ELF-1 (cell line): ENCODE measurements around the gene NEK7.

Source experiments
- DNase-seq: peaks from one replicate; pipeline ENCODE4 v3.0.0-alpha.2; 2016; ENCODE audit warnings: low read depth, low spot score

The NEK7 gene

DNA sequence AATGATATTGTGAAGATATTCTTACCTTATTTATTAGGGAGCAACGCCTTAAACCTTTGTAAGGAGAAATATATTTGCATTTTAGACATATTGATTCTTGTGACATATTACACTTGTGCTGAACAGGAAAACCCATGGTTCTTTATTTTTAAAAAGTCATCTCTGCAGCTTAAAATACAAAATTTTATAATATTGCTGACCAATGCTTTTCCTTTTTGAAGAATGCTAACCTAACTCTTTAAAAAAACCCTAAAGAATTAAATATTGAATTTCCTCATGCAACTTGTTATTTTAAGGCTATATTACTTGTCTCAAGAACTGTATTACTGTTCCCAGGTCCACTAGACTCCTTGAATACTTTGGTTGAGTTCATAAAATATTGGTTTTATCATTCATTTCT is 99.0 kb downstream of the NEK7 start:
- no peak for DNase-seq

DNA sequence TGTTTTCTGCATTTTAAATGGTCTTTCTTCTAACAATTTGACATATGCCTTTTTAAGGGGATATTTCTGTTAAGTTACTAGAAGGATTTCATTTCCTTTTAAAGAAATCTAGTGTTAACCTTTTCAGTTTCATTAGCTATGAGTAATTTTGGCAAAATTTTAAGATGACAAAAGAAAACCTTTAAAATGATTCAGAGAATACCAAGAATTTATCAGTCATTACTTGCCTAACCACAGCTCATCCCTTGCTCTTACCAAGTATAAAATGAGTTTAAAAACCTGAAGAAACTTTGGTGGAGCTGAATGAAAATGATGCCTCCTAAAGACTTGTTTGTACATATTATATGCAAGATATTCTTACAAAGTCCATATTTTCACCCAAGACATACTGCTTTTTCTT is 101.7 kb downstream of the NEK7 start:
- DNase-seq, result no peak

DNA sequence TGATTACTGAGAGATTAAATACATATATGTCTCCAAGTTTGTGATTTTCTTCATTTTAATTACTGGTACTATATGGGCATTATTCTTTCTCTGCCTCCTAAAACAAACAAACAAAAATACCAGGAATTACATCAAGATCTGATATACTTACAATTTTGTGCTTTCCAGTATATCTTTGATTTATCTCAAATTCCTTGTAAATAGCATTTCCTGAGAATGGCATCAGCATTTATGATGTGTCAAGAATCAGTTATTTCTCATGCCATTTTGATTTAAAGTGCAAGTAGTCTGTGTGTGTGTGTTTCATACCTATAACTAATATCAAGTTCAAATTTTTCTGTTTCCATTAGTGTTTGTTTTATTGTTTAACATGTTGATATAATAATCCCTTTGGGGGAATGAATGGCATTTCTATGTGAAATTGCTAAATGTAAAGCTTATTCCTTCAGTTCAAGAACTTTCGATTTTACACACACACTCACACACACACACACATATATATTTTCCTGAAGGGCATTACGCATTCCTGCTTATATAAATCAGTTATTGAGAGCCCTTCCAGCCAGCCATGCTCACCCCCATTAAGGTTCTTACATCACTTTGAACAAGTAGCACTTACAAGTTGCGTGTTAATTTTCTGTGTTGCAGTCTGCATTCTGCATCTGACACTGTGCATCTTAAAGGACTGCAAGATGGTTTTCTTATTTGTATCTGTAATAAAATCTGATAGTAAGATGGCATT is 102.7 kb downstream of the NEK7 start:
- no peak for DNase-seq

DNA sequence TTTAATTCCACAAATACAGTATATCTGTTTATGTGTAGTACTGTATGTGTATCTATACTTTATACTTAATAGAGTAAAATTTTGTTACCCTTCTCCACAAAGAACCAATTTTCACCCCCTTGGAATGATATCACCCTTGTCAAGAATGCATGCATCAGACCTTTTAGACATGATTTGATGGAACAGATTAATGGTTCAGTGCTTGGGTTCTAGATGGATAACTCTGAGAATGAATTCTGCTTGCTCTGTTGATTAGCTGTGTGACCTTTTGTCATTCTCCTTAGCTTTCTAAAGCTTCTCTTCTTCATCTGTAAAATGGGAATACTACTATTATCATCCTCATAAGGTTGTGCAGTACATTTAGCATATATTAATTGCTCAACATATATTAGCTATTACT is 105.1 kb downstream of the NEK7 start:
- DNase-seq, result no peak

DNA sequence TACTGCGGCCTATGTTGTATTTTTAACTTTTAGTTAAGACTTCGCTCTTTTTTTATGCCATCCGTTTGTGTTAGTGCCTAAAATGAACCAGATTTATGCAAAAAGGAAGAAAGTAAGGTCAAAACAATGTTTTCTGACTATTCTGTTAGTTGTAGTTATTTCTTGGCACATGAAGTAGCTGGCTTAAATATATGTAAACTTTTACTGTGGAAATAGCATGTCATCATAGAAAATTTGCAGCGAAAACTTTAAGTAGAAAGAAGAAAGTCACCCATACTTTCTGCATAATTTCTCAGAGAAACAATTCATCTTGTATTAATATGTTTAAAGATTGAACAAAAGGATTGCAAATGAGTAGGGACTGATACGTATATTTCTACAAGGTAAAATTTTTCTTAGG is 106.4 kb downstream of the NEK7 start:
- DNase-seq, result no peak

DNA sequence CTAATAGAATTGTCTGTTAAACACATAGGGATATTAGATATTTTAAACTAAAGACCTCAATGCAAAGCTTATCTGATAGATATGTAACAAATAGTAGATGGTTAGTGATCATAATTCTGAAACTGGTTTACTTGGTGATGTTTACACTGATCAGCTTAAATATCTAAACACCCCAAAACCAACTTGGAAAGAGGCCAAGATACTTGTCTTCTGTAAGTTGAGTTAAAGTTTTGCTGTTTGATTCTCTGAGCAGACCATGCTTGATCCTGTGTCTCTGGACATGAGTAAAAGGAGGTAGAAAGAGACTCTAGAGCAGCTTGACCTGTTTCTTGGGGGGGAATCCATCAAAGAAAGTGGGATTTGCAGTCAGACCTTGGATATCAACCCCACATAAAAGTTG is 107.5 kb downstream of the NEK7 start:
- no peak for DNase-seq

DNA sequence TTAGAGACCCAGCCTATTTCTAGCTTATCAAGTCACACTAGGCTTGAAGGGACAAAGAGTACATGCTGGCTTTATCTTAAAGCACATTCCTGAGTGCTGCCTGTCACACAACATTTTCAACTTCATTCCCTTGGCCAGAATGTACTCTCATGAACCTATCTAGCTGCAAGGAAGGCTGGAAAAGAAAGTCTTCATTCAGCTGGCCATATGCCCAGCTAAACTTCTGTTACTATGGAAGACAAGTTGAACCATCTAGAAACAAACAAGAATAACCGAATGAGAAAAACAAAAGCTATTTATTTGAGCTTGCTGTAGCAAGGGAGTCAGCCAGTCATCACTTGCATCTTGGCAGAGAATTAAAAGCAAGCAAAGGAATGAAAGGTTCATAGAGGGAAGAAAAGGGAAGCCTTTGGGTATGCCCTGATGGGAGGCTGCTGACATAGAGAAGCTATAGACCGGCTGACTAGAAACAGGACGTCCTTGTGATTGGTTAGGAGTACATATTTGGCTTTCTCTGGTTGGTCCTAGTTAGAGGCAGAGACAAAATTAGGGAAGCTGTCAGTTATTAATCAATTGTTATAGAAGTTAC is 108.4 kb downstream of the NEK7 start:
- DNase-seq, result no peak

DNA sequence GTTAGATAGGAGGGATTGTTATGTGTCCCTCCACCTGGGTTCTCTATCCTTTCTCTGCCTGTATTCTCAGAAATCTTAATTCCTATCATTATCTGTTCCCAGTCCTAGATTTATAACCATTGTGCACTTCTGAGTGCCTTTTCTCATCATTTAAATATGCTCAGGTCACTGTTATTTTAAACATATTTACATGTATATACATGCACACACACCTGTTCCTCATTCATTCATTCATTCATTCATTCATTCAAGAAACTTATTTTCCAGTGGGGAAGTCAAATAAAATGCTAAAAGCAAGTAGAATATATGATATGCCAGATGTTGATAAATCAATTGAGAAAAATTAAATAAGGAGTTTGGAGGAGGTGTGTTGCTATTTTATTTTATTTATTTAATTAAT is 110.3 kb downstream of the NEK7 start:
- no peak for DNase-seq

DNA sequence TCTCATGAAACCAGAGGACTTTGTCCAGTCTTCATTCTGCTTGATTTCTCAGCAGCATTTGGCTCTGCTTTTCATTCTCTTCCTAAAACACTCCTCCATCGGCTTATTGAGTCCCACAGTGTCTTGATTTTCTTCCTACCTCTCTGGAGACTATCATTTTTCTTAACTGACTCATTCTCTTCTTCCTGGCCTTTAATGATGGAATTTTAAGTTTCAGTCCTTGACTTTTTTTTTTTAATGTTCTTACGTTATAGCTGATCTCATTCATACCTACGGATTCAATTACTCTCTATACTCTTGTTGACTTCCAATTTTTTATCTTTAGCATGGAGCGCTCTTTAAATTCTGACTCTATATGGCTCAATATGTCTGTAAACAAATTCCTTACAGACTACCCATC is 111.1 kb downstream of the NEK7 start:
- no peak for DNase-seq

DNA sequence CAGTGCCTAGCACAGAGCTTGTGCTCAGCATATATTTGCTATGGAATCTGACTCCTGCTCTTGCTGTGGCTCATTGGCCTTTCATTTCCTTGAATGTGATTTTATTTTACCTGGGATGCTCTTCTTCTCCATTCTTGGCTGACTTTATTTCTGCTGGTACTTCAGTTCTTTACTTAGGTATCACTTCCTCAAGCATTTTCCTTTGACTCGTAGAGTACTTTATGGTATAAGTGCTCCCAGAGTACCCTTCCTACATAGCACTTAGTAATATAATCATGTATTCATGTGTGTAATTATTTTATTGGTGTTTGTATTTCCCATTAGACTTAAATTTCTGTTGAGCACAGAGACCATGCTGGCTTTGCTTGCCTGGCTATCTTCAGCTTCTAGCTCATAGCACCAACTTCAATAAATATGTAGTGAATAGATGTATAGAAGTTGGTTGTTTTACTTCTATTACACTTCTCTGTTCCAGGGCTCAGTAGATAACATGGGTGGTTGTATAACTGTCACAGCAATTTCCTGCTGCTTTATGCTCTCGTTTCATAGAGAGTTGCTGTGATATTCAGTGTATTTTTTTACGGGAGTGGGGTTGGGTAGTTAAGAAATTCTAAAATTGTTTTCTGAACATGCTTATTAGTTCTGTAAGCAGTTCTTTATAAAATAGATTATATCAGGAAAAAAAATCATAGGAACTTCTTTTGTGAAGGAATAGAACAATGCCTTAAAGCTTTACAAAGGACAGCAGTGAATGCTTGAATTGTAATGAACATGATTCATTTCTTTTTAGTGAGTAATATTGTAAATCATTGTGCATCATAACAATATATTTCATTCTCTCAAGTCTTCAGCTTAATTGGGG is 112.2 kb downstream of the NEK7 start:
- DNase-seq, result no peak

DNA sequence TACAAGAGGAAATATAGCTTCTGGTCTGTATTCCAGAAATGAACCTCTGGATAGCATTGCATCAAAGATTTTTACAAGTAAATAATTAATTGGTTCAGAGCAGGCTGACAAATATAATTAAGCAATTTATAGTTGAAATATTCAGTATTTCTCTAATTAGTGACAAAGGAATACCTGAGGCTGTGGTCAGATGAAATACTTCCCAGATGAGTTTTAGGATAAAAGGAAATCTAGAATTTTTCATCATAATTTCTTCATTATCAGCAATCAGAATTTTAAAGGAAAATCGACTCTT is 112.8 kb downstream of the NEK7 start:
- no peak for DNase-seq

DNA sequence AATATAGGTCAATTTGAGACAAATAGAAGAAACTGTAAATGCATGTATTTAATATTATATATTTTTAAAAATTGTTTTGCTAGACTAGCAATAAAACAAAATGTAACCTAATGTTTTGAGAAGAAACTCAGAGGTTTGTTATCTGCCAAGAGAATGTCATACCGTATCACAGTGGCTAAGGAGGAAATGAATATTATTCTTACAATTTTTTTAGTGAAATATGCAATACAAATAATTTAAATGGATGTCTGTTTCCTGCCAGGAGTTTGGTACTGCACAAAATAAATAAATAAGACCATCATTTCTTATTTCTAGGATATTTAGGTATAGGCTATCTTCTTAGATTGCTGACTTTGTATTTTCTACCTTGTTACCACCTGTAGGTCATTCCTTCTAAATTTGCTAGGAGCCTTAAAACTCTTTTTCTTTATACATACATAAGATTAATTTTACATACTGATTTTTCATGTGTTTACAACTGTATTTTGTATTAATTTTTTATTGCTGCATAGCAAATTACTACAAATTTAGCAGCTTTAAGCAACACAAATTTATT is 113.6 kb downstream of the NEK7 start:
- DNase-seq, result no peak

DNA sequence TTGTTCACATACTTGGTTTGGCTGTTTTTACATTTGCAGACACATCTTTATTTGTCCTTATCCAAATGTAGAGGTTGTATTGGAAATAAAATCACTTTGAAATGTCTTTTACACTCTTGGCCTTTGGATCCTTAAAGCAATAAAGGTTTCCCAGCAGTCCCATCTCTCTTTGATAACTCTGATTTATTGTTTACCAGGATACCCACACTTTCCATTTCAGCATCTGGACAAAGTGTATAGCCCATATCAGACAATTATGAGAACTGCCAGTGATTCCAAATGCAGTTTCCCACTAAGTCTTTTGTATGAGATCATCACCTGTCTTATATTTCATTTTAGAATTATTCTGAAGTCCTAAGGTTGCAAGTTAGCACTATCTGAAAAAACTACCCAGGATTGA is 114.7 kb downstream of the NEK7 start:
- no peak for DNase-seq

DNA sequence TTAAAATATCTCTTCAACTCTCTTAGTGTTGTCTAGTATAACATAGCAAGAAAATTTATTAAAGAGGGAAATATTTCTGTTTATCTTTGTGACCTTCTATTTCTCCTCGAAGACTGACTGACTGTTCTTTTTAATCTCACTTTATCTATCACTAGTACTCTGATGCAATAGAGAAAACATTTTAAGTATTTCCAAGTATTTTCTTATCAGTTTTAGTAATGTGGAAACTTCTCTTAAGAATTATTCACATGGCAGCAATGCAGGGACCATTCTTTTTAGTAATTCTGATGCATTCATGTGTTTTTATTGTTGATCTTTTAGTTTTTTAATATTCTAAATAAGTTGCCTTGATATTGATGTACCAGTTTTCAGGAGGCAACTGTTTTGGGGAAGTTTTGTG is 115.7 kb downstream of the NEK7 start:
- DNase-seq, result no peak

DNA sequence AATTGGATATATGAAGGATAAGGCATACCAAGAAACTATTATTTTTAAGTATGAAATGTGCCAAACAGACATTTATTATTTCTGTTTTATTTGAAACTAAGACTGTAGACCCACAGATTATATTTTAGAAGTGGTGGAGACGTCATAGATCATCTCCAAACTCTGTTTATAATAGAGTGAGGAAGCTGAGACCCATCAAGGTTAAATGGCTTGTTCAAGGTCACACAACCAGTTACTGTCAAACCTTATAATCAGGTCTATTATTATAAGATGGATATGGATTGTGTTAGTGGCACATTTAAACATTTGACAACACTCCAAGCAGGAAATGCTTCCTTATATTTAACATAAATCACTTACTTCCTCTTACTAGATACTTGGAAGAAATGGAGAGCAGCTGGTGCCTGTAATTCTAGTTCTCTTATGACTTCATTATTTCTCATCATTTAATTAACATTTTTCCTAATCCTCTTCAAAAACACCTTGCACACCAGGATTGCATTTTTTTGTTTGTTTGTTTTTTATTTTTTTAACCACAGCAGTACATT is 117.0 kb downstream of the NEK7 start:
- DNase-seq, result no peak

DNA sequence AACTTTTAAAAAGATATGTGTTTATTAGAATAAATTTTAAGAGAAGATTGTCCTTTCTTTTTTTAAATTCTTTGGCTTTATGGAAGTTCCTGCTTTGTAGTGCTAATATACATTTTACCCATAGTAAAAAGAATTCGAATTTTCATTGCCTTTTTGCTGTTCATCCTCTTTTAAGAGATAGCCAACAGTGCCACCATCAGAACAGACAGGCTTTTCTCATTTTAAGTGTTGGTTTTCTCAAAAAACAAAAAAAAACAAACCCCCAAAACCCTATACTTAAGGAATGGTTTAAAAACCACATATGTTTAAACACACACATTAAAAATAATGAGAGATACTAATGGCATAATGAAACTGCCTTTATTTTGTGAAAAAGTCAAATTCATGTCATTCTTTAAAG is 118.8 kb downstream of the NEK7 start:
- no peak for DNase-seq

DNA sequence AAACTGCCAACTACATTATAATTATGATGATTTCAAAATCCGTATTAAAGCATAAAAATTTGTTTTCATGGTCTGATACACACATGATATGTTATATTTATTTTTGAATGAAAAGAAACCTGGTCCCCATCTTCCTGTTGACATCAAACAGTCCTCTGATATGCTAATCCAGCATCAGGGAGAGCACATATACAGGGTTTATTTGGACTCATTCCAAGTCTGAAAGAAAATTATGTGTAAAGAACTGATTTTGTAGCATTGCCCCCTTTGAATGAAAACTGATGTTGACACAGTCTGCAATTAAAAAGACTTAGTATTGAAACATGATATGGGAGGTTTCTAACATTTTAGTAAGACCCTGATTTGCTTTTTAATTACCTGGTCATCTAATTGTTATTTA is 119.4 kb downstream of the NEK7 start:
- no peak for DNase-seq

DNA sequence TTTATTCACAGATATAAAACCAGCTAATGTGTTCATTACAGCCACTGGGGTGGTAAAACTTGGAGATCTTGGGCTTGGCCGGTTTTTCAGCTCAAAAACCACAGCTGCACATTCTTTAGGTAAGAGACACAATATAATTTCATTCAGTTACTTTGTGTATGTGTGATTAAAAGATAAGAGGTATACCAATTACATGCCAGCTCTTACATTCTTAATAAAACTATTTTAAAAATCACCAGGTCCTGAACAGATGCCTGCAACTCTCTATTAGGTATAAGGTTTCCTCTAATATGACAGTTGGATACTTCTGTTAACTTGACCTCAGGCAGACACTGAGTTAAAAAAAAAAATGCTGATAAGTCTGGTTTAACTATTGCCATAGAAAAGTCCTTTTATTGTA is 122.1 kb downstream of the NEK7 start:
- no peak for DNase-seq

DNA sequence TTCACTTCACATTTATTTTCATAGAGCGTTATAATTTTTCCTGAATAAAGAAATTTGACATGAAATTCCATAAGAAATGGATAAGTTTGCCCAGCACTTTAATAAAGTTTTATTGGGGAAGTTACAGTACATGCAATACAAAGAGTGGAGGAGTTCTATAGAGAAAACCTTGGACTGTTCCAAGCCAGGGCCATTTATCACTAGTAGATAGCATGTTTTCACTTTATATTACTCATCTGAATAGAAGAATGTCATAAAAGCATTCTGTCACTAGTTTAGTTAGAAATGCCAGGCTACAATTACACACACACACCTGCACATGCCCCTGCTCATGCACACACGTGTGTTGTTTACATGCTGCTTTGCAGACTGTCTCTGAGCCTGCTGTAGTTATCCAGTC is 123.3 kb downstream of the NEK7 start:
- no peak for DNase-seq

DNA sequence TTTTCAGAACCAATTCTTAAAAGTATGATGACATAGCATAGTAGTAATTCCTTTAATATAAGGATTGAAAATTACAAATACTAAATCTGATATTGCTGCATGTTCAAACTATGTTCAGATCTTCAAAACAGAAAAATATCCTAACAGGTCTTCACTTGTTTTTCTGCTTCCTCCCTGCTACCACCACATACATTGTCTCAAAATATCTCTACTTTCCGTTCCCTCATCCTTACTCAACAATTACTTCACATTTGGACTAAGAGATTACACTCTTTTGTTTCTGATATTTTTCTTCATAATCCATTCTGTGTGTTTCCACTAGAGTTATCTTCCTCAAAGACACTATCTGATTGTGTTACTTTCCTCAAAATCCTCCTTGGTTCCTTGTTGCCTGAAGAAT is 125.1 kb downstream of the NEK7 start:
- DNase-seq, result no peak

DNA sequence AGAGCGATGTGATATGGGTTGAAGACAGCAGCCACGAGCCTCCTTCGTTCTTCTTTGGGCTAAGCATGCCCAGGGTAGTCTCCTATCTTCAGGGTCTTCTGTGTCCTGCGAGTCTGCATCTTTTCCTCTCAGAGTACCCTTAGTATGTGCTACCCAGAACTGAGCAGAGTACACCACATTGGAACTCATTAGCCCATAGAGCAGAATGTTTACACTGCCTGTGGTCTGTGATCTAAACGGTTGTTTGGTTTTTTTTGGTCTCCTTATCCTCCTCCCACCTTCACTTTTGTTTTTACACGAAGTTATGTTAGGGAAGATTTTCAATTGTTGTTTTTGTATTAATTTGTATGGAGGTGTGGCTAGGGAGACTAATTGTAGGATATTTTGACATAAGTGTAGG is 126.4 kb downstream of the NEK7 start:
- no peak for DNase-seq

DNA sequence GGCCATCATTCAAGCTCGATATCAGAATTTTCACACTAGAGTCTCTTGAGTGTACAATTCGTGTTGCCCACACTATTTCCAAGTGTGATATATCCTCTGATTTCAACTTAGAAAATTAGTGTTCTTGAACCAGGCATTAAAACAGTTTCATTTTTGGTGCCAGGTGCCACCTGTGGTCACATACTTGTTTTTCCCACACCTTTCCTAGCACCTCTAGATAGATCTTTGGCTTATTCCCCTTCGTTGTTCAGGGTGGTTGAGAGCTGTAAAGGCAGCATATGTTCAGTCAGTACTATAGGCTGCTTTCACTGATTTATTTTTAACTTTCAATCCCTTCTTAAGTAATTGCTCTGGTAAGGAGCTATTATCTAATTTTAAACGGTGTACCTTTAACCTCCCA is 131.1 kb downstream of the NEK7 start:
- DNase-seq, result no peak
